Neural crest cell (in vitro differentiated cells): Measurements from ENCODE around the gene ATP5F1C. TPM values are rescaled to one million over a fixed set of nuclear protein-coding genes. Genes with fewer than 3 reads are reported as not detected.

Experiments
- DNase-seq: peaks from one replicate; pipeline ENCODE4 v3.0.0; 2021; ENCODE audit warnings: low read depth, mixed read lengths, low spot score
- H3K27ac Mint-ChIP-seq: one replicate; pipeline ENCODE4 v1.8.0; 2021; ENCODE audit warnings: mild to moderate bottlenecking, mixed read lengths; ENCODE audit not compliant: unreplicated experiment
- H3K27me3 Mint-ChIP-seq: 2 replicates; pipeline ENCODE4 v1.8.0; 2021; ENCODE audit warnings: low read depth, mild to moderate bottlenecking, mixed read lengths
- H3K36me3 Mint-ChIP-seq: 2 replicates; pipeline ENCODE4 v1.8.0; 2021; ENCODE audit warnings: low read depth, mild to moderate bottlenecking, mixed read lengths
- H3K4me1 Mint-ChIP-seq: 2 replicates; pipeline ENCODE4 v1.8.0; 2021; ENCODE audit warnings: mixed read lengths
- H3K4me3 Mint-ChIP-seq: one replicate; pipeline ENCODE4 v1.8.0; 2021; ENCODE audit warnings: mild to moderate bottlenecking, mixed read lengths
- H3K9me3 Mint-ChIP-seq: 2 replicates; pipeline ENCODE4 v1.8.0; 2021; ENCODE audit warnings: mixed read lengths
- CTCF ChIP-seq: fragments of 200-600 bp; sonication (generic); conservative IDR thresholded peaks from 2 replicates; pipeline ENCODE4 v1.5.0; 2021; ENCODE audit warnings: antibody characterized with exemption, mild to moderate bottlenecking
- total RNA-seq: library from RNA; stranded (reverse); gene quantifications from 2 replicates; pipeline ENCODE4 v1.2.1, GENCODE V29; 2021

The ATP5F1C gene
- total RNA-seq, 1 donor from 2014 or later, result 241 TPM

DNA sequence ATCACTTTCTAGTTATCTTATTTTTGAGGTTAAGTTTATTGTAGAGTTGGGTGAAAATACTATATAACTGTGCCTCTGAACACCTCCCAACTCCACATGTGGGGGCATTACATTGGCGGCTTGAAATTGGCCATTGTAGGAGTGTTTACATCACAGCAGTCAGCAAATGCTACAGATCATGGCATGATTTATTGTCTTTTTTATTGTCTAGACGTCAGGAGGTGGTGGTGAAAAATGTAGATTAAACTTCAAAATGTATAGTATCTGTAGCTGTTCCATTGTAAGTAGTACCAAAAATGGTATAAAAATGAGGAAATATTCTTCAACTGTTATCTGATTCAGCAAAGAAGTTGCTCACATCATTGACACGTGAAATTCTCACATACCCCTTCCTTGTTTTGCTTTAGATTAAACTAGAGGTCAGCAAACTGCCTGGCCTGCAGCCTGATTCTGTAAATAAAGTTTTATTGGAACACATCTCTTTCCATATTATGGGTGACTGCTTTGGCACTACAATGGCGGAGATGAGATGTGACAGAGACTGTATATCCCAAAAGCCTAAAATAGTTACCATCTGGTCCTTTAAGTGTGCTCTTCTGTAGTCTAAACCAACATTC lies 65.4 kb downstream of the ATP5F1C start:
- H3K27ac Mint-ChIP-seq, result no peak overlapping the region
- DNase-seq, result no peak
- H3K36me3 Mint-ChIP-seq, result peaks cover 22% of the 10 kb centered on the region
- no peak for TF ChIP-seq CTCF
- H3K4me1 Mint-ChIP-seq, result peaks cover 35% of the 10 kb centered on the region
- H3K4me3 Mint-ChIP-seq, result no peak overlapping the region
- H3K27me3 Mint-ChIP-seq, result no peaks in the 10 kb centered on the region
- peaks cover 5% of the 10 kb centered on the region for H3K9me3 Mint-ChIP-seq

- TF ChIP-seq CTCF, result no peak
- no peak overlapping the region for H3K27ac Mint-ChIP-seq
Measured at GRCh38 chr10:7853890-7854289, 65.9 kb downstream of the ATP5F1C start.

GRCh38 chr10:7855205-7855604 lies 67.2 kb downstream of the ATP5F1C start:
- Mint-ChIP-seq H3K27me3 (no peaks in the 10 kb centered on the region), H3K27ac (peak overlapping the region; percentile 22), H3K4me3 (no peak overlapping the region), H3K36me3 (peaks cover 30% of the 10 kb centered on the region), H3K4me1 (peaks cover 35% of the 10 kb centered on the region), H3K9me3 (peaks cover 10% of the 10 kb centered on the region)
- no peak for TF ChIP-seq CTCF
- no peak for DNase-seq

More at GRCh38 chr10:7853890-7854289, 65.9 kb downstream of the ATP5F1C start:
- no peak for DNase-seq
- Mint-ChIP-seq H3K36me3 (peaks cover 24% of the 10 kb centered on the region), H3K4me1 (peaks cover 35% of the 10 kb centered on the region), H3K9me3 (peaks cover 7% of the 10 kb centered on the region), H3K4me3 (no peak overlapping the region), H3K27me3 (no peaks in the 10 kb centered on the region)

DNA sequence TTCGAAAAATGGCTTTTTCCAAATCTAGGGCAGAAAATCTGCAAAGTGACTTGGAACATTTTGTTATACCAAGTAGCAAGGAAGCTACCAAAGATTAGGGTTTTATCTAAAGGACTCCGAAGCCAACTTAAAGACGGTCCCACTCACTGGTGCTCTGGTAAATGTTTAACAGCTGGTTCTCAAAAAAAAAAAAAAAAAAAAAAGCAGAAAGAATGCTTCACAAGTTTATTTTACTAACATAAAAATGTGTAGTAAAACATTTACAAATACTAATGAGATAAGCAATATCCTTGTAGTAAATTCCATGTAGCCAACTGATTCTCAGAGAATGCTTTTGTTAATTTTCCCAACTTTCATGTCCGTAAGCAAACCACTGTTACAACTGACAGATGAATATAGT lies 68.7 kb downstream of the ATP5F1C start:
- H3K9me3 Mint-ChIP-seq, result peaks cover 12% of the 10 kb centered on the region
- H3K4me3 Mint-ChIP-seq, result no peak overlapping the region
- no peak overlapping the region for H3K27ac Mint-ChIP-seq
- no peak for DNase-seq
- no peak for TF ChIP-seq CTCF
- peaks cover 36% of the 10 kb centered on the region for H3K36me3 Mint-ChIP-seq
- peaks cover 31% of the 10 kb centered on the region for H3K4me1 Mint-ChIP-seq
- H3K27me3 Mint-ChIP-seq, result no peaks in the 10 kb centered on the region

- no peak overlapping the region for H3K4me3 Mint-ChIP-seq
- peaks cover 15% of the 10 kb centered on the region for H3K9me3 Mint-ChIP-seq
- no peak for DNase-seq
- no peak overlapping the region for H3K27ac Mint-ChIP-seq
- H3K4me1 Mint-ChIP-seq, result peaks cover 31% of the 10 kb centered on the region
- TF ChIP-seq CTCF, result no peak
- H3K27me3 Mint-ChIP-seq, result no peaks in the 10 kb centered on the region
- H3K36me3 Mint-ChIP-seq, result peaks cover 40% of the 10 kb centered on the region
Measured at GRCh38 chr10:7857262-7857661, 69.3 kb downstream of the ATP5F1C start.

Other genes with a start within 250 kb of the ATP5F1C start
- not detected in 2 replicates for gene ITIH5, start 121.2 kb upstream of the ATP5F1C start, total RNA-seq
- gene ITIH2, start 84.9 kb upstream of the ATP5F1C start, total RNA-seq, result not detected in 2 replicates
- 14.1 and 17.3 TPM in 2 replicates for gene KIN, start 184 bp upstream of the ATP5F1C start, total RNA-seq
- gene TAF3, start 30.3 kb downstream of the ATP5F1C start, total RNA-seq, result 11.5 and 11.8 TPM in 2 replicates